ENCODE results near the gene TPPP3.

DNA sequence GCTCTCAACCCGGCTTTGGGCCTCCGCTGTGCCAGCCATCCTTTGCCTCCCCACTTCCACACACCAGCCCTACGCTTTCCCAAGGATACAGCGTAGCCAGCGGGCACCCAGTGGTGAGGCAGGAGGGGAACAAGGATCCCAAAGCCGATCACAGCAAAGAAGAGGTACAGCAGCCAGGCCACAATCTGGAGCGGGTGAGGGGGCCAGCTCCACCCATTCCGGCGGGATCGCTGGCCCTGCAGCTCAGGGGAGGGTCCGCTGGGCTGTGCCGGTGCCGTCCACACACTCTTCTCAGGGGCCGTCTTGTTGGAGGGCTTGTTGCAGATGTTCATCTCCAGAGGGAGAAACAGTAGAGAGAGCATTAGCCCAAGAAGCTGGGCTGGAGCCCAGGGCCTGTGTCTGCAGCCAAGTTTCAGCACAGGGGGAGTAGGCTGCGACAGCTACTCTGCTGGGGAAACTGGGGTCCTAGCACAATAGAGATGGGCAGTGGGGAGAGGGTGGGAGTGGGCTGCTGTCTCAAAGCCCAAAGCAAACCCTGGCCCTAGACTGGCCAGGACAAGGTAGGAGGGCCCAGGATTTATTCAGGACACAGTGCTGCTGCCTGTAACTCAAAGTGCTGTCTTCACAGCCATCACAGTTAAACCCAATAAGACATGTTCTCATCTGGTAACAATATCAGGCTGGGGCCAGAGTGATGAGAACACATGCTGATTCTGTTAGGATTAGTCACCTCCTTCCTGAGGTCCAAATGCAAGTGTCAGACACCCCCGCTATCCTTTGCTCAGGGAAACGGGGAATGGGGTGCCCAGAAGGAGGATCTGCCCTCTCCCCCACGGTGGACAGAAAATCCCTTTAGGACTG lies 13.0 kb upstream of the TPPP3 start:
- TF ChIP-seq CTCF (IDR thresholded peaks at IDR 0.05) (no peak), EZH2 (IDR thresholded peaks at IDR 0.05; ENCODE audit: borderline replicate concordance, insufficient read depth, low read depth, low read length, poor library complexity, severe bottlenecking) (no peak)

All from B cell (primary cell).